Measurements from ENCODE around the gene TBC1D10A.

TBC1D10A gene

DNA sequence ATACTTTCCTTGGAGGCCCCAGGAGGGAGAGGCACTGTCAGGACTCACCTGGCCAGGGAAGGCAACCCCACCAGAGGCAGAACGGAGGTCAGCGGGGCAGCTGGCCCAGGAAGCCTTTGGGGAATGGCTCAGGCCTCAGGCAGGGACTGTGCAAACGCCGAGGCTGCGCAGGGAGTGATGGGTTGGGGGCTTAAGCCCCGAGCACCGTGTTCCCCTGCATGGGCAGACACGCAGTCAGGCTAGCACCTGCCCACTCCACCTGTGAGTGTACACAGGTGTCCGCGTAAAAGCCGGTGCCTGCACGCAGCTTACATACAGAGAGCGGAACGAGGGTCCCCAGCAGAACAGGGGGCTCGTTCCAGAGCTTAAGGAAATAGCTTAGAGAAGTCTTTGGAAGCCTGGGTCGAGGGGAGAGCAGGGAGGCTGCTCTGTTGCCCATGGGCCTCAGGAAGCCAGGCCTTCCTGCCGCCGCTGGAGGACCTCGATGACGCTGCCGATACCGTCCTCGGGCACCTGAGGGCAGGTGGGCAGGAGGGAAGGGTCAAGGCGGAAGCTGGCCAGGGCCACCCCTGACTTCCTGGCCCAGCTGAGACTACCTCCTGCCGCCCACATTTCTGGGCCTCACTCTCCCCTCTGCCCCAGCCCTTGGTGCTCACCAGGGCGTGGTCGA is 41.4 kb downstream of the TBC1D10A start:
- no peak for DNase-seq (ENCODE audit: low read depth)

DNA sequence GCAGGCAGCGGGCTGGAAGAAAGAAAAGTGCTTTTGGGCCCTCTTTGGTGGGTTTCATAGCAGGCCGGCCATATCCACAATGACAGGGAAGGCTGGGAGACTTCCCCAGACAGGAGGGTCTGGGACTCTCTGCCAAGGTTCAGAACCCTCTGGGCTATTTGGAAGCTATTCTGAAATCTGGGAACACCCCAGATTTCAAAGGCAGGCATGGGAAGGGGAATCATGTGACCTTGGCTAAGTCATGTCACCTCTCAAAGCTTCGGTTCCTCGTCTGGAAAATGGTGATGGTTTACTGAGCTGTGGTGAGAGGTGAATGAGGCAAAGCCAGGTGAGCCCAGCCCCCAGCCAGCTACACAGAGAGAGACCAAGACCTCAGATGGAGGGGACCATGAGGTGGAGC is 42.1 kb downstream of the TBC1D10A start:
- no peak for DNase-seq (ENCODE audit: low read depth)

DNA sequence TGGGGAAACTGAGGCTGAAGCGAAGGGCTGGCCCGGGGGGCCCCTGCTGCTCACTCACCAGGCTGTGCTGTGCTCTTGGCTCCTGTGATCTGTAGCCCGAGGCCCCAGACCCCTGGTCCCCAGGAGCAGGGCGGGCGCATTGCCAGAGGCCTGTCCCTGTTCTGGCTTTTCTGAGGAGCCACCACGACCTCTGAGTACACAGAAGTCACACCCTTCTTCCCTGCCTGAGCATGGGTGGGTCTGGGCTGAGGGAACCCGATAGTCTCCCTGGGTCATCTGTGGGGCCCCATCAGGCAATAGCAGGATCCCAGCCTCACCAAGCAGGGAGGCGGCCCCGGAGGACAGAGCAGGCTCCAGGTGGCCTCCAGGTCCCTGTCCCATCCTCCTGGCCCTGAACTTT is 42.6 kb downstream of the TBC1D10A start:
- no peak for DNase-seq (ENCODE audit: low read depth)

DNA sequence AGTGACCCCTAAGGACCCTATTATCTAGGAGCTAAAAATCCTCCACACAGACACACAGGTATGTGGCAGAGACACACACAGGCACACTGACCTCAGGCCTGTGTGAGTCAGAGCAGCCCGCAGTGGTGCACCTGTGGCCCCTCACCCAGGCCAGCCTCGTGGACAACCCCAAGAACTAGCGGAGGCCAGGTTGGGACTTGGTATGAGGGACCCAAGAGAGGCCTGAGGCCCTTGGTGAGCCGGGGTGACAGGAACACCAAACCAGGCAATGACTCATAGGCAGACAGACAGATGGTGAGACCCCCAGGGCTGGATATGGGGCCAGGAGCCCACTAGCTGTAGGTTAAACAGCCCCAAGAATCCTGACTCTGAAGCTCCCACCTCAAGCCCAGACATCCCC is 43.4 kb downstream of the TBC1D10A start:
- DNase-seq (ENCODE audit: low read depth) = no peak

DNA sequence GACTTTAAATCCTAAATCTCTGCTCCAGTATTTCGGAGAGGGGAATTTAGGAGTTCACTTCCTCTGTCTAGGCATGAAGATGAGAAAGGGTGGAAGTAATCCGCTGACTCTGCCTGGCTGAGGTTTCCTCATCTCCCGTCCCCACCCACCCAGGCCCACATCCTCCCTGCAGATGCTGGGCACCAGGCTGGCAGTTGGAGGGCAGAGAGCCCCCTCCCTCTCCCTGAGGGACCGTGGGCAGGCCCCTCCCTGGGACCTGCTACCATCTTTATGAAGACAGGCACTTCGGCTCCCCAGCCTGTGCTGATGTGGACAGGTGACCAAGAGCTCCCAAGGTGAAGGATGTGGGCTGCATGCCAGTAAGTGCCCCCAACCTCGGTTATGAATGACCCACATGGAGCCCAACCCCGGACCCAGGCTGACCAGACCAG is 44.1 kb downstream of the TBC1D10A start:
- DNase-seq (ENCODE audit: low read depth) = no peak

DNA sequence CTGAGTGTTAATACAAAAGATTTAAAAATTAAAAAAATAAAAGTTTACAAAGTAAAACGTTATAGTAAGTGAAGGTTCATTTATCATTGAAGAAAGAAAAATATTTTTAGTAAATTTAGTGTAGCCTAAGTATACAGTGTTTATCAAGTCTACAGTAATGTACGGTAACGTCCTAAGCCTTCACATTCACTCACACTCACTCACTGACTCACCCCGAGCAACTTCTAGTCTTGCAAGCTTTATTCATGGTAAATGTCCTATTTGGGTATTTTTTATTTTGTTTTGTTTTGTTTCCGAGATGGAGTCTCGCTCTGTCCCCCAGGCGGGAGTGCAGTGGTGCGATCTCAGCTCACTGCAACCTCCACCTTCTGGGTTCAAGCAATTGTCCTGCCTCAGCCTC is 46.2 kb downstream of the TBC1D10A start:
- no peak for DNase-seq (ENCODE audit: low read depth)

DNA sequence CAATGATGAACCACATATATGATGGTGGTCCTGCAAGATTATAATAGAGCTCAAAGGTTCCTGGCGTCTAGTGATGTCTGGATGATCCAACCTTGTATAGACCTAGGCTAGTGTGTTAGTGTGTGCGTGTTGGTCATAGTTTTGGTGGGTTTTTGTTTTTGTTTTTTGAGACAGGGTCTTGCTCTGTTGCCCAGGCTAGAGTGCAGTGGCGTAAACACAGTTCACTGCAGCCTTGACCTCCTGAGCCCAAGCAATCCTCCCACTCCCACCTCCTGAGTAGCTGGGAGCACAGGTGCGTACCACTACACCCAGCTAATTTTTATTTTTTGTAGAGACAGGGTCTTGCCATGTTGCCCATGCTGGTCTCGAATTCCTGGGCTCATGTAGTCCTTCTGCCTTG is 46.8 kb downstream of the TBC1D10A start:
- DNase-seq (ENCODE audit: low read depth) = no peak

DNA sequence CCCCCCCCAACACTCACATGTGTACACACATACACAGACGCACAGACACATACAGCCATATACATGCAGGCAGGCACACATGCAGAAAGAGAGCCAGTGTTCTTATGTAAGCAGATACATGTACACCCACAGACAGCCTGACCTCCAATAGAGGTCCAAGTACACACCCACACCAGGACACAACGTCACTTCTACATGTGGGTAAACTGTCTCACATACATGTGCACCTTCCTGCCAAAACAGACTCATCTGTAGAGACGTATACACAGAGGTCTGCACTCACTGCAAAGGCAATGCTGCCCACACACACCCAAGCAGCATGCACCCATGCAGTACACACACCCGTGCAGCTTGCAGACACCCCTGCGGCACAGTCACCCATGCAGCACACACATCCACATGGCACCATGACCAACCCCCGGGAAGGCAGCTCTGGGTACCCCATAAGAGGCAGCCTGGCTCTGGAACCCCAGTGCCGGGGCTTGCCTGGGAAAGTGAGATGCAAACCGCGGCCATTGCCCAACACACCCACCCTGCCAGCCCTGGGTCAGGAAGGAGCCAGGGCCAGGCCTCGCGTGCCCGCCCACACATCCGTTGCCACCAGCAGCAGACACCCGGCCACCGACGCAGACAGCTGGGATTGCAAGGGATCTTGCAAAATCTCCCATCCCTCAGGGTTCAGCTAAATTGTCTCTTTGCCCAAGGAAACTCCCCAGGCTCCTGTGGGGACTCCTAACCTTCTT is 47.5 kb downstream of the TBC1D10A start:
- DNase-seq (ENCODE audit: low read depth) = peak; percentile 88

DNA sequence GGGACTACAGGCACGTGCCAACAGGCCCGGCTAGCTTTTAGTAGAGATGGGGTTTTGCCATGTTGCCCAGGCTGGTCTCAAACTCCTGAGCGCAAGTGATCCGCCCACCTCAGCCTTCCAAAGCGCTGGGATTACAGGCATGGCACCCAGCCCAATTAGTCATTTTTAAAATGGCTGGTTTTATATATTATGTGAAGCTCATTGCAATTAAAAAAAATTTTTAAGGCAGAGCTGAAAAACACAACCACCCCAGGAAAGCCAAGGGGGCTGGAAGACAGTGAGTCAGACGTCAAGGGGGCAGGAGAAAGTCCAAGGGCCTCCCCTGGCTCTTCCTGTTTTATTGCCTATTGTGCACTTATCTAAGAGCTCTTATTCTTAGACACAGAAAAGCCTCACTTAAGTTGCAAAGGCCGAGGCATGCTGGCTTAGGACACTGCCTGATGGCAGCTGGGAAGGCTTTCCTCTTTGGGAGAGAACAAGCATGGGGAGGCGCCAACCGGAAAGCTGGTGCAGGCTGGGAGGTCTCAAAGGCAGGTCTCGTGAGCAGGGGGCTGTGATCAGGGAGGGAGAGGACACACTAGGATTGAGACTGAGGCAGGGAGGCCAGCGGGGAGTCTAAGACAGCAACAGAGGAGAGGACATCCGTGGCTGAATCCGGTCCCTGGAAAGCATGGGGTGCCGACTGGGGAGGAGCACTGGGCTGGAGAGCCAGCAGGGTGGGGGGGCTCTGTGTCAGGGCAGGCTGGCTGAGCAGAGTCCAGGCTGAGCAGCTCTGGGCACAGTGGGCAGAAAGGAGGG is 49.0 kb downstream of the TBC1D10A start:
- DNase-seq (ENCODE audit: low read depth) = peak; percentile 60

DNA sequence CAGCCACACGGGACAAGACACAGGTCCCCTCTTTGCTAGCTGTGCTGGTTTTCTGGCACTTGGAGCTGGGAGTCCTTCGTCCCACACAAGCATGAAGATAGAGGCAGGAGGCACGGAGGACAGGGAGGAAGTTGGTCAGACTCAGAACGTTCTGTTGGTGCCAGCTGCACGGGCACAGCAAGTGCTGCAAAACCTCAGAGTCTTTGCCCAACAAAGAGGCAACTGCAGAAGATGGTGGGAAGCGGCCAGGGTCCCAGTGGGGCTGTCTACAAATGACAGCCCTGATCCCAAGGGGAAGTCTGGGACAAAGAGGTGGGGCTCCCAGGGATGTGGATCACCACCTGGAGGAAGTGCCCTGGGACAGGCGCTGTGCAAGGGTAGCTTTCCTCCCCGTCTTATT is 50.7 kb downstream of the TBC1D10A start:
- DNase-seq (ENCODE audit: low read depth) = no peak

DNA sequence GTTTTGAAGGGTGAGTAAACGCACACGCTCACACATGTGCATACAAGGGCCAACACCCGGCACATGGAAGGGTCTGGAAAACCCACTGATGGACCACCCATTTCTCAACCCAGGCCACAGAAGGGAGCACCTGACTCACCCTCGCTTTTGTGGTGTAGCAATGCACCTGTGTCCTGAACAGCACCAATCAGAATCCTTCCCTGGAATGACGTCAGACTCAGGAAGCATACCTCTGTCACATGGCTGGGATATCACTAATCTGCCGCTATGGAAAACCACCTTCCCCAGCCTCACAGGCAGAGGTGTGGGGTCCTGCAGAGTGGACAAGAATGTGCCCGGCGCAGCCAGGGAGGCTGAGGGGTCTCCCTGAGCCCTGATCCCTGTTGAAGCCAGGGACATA is 51.1 kb downstream of the TBC1D10A start:
- no peak for DNase-seq (ENCODE audit: low read depth)

DNA sequence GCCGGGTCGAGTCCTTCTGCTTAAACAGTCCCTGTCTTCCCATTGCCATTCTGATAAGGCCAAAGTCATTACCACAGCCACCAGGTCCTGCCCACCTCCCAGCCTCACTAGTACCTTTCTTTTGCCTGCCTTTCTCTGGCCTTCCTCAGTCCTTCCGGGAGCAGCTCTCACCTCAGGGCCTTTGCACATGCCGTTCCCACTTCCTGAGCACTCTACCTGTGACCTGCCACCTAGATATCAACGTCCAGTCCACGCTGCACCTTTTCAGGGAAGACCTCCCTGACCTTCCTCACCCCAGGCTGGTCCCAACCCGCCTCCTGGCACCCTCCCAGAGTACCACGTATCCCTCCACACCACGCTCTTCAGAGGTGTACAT is 52.3 kb downstream of the TBC1D10A start:
- no peak for DNase-seq (ENCODE audit: low read depth)

DNA sequence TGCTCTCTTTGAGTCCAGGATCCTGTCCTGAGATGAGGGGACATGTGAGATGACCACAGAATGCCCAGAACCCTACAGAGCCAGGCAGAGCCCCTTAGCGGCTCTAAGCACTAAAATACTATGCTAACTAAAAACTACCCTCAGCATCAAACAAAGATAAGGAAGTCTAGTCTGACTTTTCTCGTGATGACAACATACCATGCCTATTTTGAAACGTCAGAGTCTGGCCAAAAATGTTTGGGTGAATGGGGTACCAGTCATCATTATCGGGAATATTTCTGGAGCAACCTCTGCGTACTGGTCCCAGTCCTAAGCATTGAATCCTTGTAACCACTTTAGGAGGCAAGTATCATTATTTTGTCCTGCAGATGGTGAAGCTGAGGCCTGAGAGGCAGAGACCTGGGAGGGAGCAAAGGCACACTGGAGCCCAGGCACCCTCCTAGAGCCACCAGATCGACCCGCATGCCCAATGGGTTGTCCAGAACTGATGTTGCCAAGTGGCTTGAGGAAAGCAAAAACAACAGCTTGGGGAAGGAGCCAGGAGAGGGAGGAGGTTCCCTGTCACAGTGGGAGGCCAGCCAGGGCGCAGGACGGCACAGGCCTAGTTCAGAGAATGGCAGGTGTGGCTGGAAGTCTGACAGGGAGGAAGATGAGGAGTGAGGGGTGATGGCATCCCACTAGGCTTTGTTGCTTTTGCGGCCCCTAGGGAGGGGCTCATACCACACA is 52.9 kb downstream of the TBC1D10A start:
- DNase-seq (ENCODE audit: low read depth) = no peak

DNA sequence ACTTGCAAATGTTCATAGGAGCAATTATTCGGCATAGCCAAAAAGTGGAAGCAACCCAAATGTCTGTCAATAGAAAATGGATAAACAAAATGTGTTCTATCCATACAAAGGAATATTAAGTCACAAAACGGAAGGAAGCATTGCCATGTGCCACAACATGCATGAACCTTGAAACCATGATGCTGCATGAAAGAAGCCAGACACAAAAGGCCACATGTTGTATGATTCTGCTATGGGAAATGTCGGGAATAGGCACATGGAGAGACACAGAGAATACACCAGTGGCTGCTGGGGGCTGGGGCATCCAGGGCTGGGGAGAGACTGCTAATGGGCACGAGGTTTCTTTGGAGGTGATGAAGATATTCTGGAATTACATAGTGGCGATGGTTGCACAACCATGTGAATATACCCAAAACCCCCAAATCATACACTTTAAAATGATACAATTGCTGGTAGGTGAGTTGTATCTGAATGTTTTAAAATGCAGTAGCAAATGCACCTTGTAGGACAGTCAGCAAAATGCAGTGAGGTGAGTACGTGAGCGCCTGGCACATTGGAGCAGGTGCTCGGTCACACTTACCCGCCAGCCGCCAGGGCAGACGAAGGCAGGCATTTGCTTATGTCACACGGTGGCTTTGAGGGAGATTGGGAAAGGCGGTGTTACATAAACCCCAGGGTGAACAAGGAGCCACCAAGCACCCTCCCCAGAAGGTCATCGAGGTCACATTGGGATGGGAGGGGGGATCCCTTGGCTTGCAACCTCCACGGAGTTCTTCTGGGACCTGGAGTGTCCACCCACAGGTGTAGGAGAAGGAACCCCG is 53.8 kb downstream of the TBC1D10A start:
- DNase-seq (ENCODE audit: low read depth) = no peak

DNA sequence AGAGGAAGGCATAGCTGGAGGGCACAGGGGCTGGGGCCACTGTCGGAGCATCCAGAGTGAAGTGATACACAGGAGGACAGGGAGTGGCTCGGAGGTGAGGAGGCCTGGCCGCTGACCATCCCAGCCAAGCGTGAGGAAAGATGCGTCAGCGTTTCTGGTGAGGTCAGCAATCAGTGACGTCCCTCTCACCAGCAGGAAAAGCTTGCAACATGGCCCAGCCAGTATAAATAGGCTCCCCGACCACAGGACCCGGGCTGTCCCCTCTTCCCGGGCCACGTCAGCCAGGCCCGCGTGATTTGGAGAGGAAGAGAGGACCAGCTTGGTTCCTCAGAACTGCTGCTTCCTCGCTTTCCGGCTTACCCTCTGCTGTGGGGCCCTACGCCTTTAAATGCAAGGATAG is 55.9 kb downstream of the TBC1D10A start:
- peak; percentile 42 for DNase-seq (ENCODE audit: low read depth)

DNA sequence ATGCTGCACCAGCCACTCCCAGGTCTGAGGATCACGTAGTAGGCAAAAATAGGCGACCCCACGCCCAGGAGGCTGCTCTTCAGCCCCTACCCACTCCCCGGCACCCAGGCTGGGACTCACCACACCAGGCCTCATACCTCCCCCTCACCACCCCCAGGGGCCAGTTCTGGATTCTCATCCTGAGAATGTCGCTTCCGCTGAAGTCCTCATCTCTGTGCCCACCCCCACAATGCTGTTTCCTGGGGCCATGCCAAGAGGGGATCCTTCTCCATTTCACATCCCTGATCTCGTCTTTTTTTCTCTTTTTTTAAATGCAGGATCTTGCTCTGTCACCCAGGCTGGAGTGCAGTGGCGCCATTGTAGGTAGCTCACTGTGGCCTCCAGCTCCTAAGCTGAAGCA is 58.4 kb downstream of the TBC1D10A start:
- DNase-seq (ENCODE audit: low read depth) = no peak

DNA sequence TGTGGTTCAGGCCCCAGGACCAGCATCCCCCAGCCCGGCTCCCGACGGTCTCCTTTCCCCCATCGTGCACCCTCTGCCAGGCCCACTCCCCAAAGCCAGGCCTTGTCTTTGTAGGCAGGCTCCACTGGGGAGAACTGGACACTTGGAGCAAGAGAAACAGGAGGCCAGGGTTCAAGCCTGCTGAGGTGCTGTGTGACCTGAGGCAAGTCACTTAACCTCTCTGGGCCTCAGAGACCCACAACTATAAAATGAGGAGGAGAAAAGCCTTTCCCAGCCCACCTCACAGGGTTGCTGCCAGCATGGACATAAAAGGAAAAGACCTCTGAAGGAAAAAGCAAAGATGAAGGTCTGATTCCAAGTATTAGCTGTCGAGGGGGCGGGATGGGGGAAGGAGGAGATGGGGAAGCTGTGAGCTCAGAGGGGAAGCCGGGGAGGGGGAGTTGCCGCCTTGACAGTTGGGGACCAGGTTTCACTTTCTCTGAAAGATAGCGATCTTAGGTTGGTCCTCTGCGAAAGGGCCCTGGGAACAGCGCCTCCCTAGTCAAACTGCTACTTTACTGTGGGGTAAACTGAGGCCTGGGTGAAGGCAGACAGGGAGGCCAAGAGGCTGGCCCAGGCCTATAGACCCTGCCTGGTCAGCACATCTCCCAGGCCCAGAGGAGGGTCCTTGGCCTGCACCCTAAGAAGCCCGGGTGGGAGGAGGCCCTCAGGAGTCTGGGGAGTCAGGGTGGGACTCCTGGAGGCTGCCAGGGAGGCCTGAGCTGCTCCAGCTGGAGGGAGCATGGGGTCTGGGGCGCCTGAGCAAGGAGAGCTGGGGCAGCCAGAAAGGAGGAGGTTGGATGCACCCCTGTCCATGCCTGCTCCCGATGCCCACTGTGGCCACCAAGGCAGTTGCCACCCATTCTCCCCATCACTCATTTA is 59.1 kb downstream of the TBC1D10A start:
- no peak for DNase-seq (ENCODE audit: low read depth)

DNA sequence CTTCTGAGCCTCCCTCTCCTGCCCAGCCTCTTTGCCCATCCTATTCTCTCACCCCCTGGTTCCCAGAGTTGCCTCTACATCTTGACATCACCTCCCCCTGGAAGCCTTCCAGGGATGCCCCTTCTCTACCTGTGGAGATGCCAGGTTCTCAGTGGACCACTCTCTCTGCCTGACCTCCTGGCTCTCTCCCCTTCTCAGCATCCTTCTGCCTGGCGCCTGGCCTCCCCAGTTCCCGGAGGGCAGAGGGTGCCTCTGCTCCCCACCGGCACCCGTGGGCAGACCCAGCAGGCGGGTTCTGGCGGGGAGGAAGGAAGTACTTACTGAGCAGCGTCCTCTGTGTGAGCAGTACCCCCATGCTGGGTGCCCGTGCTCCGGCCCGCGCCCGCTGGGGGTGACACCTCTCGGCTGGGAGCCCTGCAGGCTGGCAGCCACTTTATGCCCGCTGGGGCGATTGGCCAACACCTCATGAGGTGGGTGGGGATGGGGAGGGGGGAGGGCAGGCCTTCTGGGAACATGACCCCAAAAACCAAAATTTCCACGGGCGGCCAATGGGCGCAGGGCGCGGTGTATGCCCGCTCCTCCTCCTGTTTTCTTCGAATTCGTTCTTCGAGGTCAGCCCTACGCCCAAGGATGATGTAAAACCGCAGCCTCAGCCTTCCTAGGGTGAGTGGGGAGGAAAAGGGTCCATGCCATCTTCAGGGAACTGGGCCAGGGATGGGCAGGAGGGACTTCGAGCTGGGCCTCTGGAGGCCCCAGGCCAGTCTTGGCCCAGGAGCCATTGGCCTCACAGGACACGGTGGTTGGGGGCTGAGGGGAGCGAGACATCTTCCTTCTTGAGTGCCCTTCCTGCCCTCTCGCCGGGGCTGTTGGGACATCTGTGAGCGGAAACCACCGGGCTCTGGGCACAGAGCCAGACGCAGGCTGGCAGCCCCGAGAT is 60.0 kb downstream of the TBC1D10A start, which contains the start of gene OSM:
OSM (minus strand) TSS at position 407 of the 937 bp plus-strand sequence; CDS start at position 355, 52 bp downstream.
- DNase-seq (ENCODE audit: low read depth) = no peak

DNA sequence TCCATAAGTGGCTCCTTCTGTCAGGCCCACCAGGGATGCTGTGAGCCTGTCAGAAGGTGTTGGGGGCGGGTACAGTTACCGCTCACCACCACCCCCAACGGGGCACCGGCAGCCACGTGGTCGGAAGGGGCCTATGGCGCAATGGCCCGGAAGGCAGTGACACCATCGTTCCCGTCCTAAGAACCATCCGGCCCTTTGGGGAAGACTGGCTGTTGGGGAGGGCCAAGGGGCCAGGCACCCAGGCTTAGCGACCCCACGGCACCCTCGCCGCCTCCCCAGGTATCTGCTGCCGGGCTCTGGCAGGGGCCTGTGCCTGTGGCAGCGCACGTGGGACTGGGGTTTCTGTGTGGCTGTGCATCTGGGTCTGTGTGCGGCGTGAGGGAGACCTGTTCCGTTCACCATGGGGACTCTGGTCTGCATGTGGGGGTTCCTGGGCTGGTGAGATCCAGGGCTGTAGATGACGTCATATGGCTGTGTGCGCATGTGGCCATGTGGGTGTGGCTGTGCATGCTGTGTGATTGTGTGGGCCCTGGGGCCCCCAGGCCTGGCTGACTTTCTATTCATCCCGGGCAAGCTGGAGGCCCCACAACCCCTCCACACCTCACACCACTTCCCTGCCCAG is 60.8 kb downstream of the TBC1D10A start:
- DNase-seq (ENCODE audit: low read depth) = no peak

Data from fibroblast of gingiva (primary cell).